Kidney capillary endothelial cell (primary cell): ENCODE data around the gene PSMD11.

ENCODE experiments used
- DNase-seq: peaks from one replicate; pipeline ENCODE4 v3.0.0-alpha.2; 2018; ENCODE audit warnings: low spot score

PSMD11 gene

GRCh38 chr17:32467949-32468348 is 23.6 kb downstream of the PSMD11 start:
- no peak for DNase-seq

GRCh38 chr17:32470405-32471167 is 26.3 kb downstream of the PSMD11 start:
- no peak for DNase-seq

GRCh38 chr17:32471652-32472051 is 27.3 kb downstream of the PSMD11 start:
- no peak for DNase-seq

- no peak for DNase-seq
Measured at GRCh38 chr17:32475258-32475657, 30.9 kb downstream of the PSMD11 start.

- no peak for DNase-seq
Measured at GRCh38 chr17:32477220-32477619, 32.9 kb downstream of the PSMD11 start.

- no peak for DNase-seq
Measured at GRCh38 chr17:32479074-32479617, 34.8 kb downstream of the PSMD11 start.

- no peak for DNase-seq
Measured at GRCh38 chr17:32481193-32481592, 36.9 kb downstream of the PSMD11 start.

- no peak for DNase-seq
Measured at GRCh38 chr17:32482568-32483320, 38.4 kb downstream of the PSMD11 start.

- DNase-seq, result peak; percentile 55
Measured at GRCh38 chr17:32483451-32484019, 39.2 kb downstream of the PSMD11 start.

- no peak for DNase-seq
Measured at GRCh38 chr17:32484041-32484461, 39.7 kb downstream of the PSMD11 start.

GRCh38 chr17:32484628-32485027 is 40.3 kb downstream of the PSMD11 start:
- DNase-seq, result no peak

- DNase-seq, result no peak
Measured at GRCh38 chr17:32485261-32486110, 41.2 kb downstream of the PSMD11 start.

- peak; percentile 65 for DNase-seq
Measured at GRCh38 chr17:32486111-32486700, 41.9 kb downstream of the PSMD11 start.

- peak; percentile 44 for DNase-seq
Measured at GRCh38 chr17:32486701-32487472, 42.6 kb downstream of the PSMD11 start, which contains the start of gene CDK5R1. CDK5R1 (plus strand) TSS chr17:32486993; CDS start chr17:32487621, 628 bp downstream.

GRCh38 chr17:32487473-32488176 is 43.3 kb downstream of the PSMD11 start:
- peak; percentile 13 for DNase-seq

- no peak for DNase-seq
Measured at GRCh38 chr17:32488177-32488542, 43.9 kb downstream of the PSMD11 start.

- DNase-seq, result no peak
Measured at GRCh38 chr17:32488604-32489180, 44.4 kb downstream of the PSMD11 start.

GRCh38 chr17:32489320-32490100 is 45.2 kb downstream of the PSMD11 start:
- DNase-seq, result no peak

GRCh38 chr17:32490101-32490482 is 45.8 kb downstream of the PSMD11 start:
- DNase-seq, result no peak
